H1 (cell line): Measurements from ENCODE around the gene SV2C. TPM values are rescaled to one million over a fixed set of nuclear protein-coding genes. Genes with fewer than 3 reads are reported as not detected.

ENCODE experiments used
- CTCF ChIA-PET: fragments of 300-600 bp; sonication (Branson Sonifier 250); formaldehyde crosslinking; loops from one replicate; lab custom pipeline; 2021; ENCODE audit not compliant: partially characterized antibody; lab: Charles Lee
- POLR2A ChIA-PET: fragments of 300-600 bp; sonication (Branson Sonifier 250); formaldehyde crosslinking; loops from one replicate; lab custom pipeline; 2021; ENCODE audit warnings: inconsistent platforms; ENCODE audit not compliant: partially characterized antibody; lab: Charles Lee
- DNase-seq, 2 experiments: peaks; one replicate each; pipeline versions ENCODE4 v3.0.0 to v3.0.0-alpha.2; 2010 to 2022; ENCODE audit warnings: low spot score in 2 of 2, low read depth in 1 of 2, mixed read lengths in 1 of 2
- FAIRE-seq: peaks from 2 replicates; lab custom pipeline; 2011; peaks lifted over from hg19 to GRCh38; lab: Jason Lieb, UNC
- H2AFZ ChIP-seq: 2 replicates; pipeline ENCODE4 v1.8.1; 2012; ENCODE audit warnings: low read length, inconsistent platforms
- H2AK5ac ChIP-seq: 2 replicates; pipeline ENCODE4 v1.6.1; 2013; ENCODE audit warnings: low read depth, low read length
- H2BK120ac ChIP-seq: replicated peaks from 2 replicates; pipeline ENCODE3; 2013; ENCODE audit warnings: low read depth, low read length, inconsistent platforms
- H2BK12ac ChIP-seq: 2 replicates; pipeline ENCODE4 v1.6.1; 2013; ENCODE audit warnings: low read depth, low read length
- H2BK15ac ChIP-seq: 2 replicates; pipeline ENCODE4 v1.6.1; 2013; ENCODE audit warnings: low read length
- H2BK20ac ChIP-seq: 2 replicates; pipeline ENCODE4 v1.6.1; 2013; ENCODE audit warnings: low read length
- H2BK5ac ChIP-seq: 2 replicates; pipeline ENCODE4 v1.6.1; 2013; ENCODE audit warnings: low read depth, low read length
- H3K14ac ChIP-seq: 2 replicates; pipeline ENCODE4 v1.6.1; 2013; ENCODE audit warnings: inconsistent platforms; ENCODE audit not compliant: insufficient read length
- H3K18ac ChIP-seq: 2 replicates; pipeline ENCODE4 v1.6.1; 2013; ENCODE audit warnings: low read length; ENCODE audit errors: extremely low read depth
- H3K23ac ChIP-seq: 2 replicates; pipeline ENCODE4 v1.6.1; 2013; ENCODE audit warnings: inconsistent platforms; ENCODE audit not compliant: insufficient read length
- H3K23me2 ChIP-seq: 2 replicates; pipeline ENCODE4 v1.6.1; 2013; ENCODE audit warnings: low read depth, low read length
- H3K27ac ChIP-seq: 2 replicates; pipeline ENCODE4 v1.6.1; 2011; ENCODE audit warnings: low read depth, low read length, inconsistent platforms
- H3K27me3 ChIP-seq, 4 experiments: replicated peaks in 1 of 4; 1 replicate in 1 of 4; 2 replicates in 3 of 4; pipeline versions ENCODE4 v1.6.1 to v1.8.1; 2011 to 2013; ENCODE audit warnings: low read length in 3 of 4, mild to moderate bottlenecking in 3 of 4, inconsistent platforms in 2 of 4, mixed read lengths in 2 of 4, moderate library complexity in 1 of 4; ENCODE audit not compliant: control insufficient read depth in 3 of 4, insufficient read depth in 3 of 4; ENCODE audit errors: extremely low read depth in 1 of 4
- H3K36me3 ChIP-seq, 4 experiments: 2 replicates each; pipeline versions ENCODE4 v1.6.1 to v1.8.1; 2011 to 2013; ENCODE audit warnings: mild to moderate bottlenecking in 4 of 4, low read length in 3 of 4, moderate library complexity in 2 of 4, control low read depth in 1 of 4, inconsistent platforms in 1 of 4; ENCODE audit not compliant: insufficient read depth in 4 of 4, control insufficient read depth in 2 of 4
- H3K4ac ChIP-seq: replicated peaks from 2 replicates; pipeline ENCODE3; 2013; ENCODE audit warnings: low read length, low read depth, mixed read lengths, inconsistent platforms; ENCODE audit not compliant: insufficient read length
- H3K4me1 ChIP-seq, 4 experiments: replicated peaks in 1 of 4; 1 replicate in 1 of 4; 2 replicates in 3 of 4; pipeline versions ENCODE4 v1.6.1 to v1.8.1; 2011 to 2013; ENCODE audit warnings: low read length in 3 of 4, inconsistent platforms in 2 of 4, mixed read lengths in 1 of 4; ENCODE audit not compliant: insufficient read depth in 4 of 4, control insufficient read depth in 3 of 4
- H3K4me2 ChIP-seq, 2 experiments: 2 replicates each; pipeline versions ENCODE4 v1.6.1 to v1.8.1; 2011 to 2013; ENCODE audit warnings: low read depth in 2 of 2, low read length in 2 of 2, control low read depth in 1 of 2, inconsistent platforms in 1 of 2, mild to moderate bottlenecking in 1 of 2; ENCODE audit not compliant: insufficient read depth in 1 of 2
- H3K4me3 ChIP-seq, 4 experiments: fragments of 200-600, 300-600 bp in 1 of 4; sonication (generic), shearing (Covaris generic), sonication (Bioruptor Twin) in 1 of 4; 2 replicates each; pipeline versions ENCODE4 v1.5.1 to v1.8.1; 2011 to 2016; ENCODE audit warnings: low read length in 4 of 4, low read depth in 3 of 4, control low read depth in 2 of 4, inconsistent platforms in 2 of 4, mild to moderate bottlenecking in 2 of 4, mixed read lengths in 1 of 4, moderate library complexity in 1 of 4; ENCODE audit not compliant: insufficient read depth in 2 of 4; ENCODE audit errors: extremely low read depth in 1 of 4
- H3K56ac ChIP-seq: replicated peaks from 2 replicates; pipeline ENCODE3; 2013; ENCODE audit warnings: low read depth, mild to moderate bottlenecking, mixed read lengths, low read length, inconsistent platforms; ENCODE audit not compliant: insufficient read length
- H3K79me1 ChIP-seq: 2 replicates; pipeline ENCODE4 v1.6.1; 2013; ENCODE audit warnings: low read depth, low read length, control low read depth
- H3K79me2 ChIP-seq, 2 experiments: 2 replicates each; pipeline versions ENCODE4 v1.6.1 to v1.8.1; 2012 to 2013; ENCODE audit warnings: low read length in 2 of 2, mild to moderate bottlenecking in 2 of 2, inconsistent platforms in 1 of 2; ENCODE audit not compliant: insufficient read depth in 2 of 2, control insufficient read depth in 1 of 2
- H3K9ac ChIP-seq, 4 experiments: replicated peaks in 1 of 4; 1 replicate in 1 of 4; 2 replicates in 3 of 4; pipeline versions ENCODE4 v1.6.1 to v1.8.1; 2011 to 2013; ENCODE audit warnings: low read depth in 3 of 4, low read length in 3 of 4, control low read depth in 2 of 4, mild to moderate bottlenecking in 2 of 4, moderate library complexity in 2 of 4, inconsistent platforms in 1 of 4; ENCODE audit errors: extremely low read depth in 1 of 4
- H3K9me3 ChIP-seq, 2 experiments: 2 replicates each; pipeline versions ENCODE4 v1.6.1 to v1.8.1; 2012 to 2013; ENCODE audit warnings: mild to moderate bottlenecking in 2 of 2, moderate library complexity in 2 of 2, control low read depth in 1 of 2, inconsistent platforms in 1 of 2, low read depth in 1 of 2, low read length in 1 of 2, mixed read lengths in 1 of 2; ENCODE audit not compliant: insufficient read depth in 2 of 2
- H4K20me1 ChIP-seq, 2 experiments: replicated peaks in 1 of 2; 2 replicates each; pipeline versions ENCODE3 to v1.8.1; 2011 to 2013; ENCODE audit warnings: inconsistent platforms in 2 of 2, low read length in 2 of 2, mild to moderate bottlenecking in 1 of 2; ENCODE audit not compliant: insufficient read depth in 2 of 2, control insufficient read depth in 1 of 2
- H4K5ac ChIP-seq: 2 replicates; pipeline ENCODE4 v1.6.1; 2013; ENCODE audit warnings: low read length, low read depth, mixed read lengths, inconsistent platforms; ENCODE audit not compliant: insufficient read length
- H4K8ac ChIP-seq: 2 replicates; pipeline ENCODE4 v1.8.0; 2013; ENCODE audit warnings: mild to moderate bottlenecking, moderate library complexity, low read length, inconsistent platforms; ENCODE audit not compliant: insufficient read depth; ENCODE audit errors: extremely low read depth
- H4K91ac ChIP-seq: replicated peaks from 2 replicates; pipeline ENCODE3; 2013; ENCODE audit warnings: low read length, mixed read lengths, inconsistent platforms; ENCODE audit not compliant: insufficient read length
- BACH1 ChIP-seq: IDR thresholded peaks from 2 replicates; pipeline ENCODE4 v1.6.1; 2012; ENCODE audit warnings: low read length, improper control_type of control experiment
- BCL11A ChIP-seq, 2 experiments: IDR thresholded peaks; one replicate each; pipeline ENCODE4 v1.6.1; 2011; ENCODE audit warnings: low read depth in 2 of 2, low read length in 2 of 2, mild to moderate bottlenecking in 2 of 2
- BRCA1 ChIP-seq: IDR thresholded peaks from 2 replicates; pipeline ENCODE4 v1.6.1; 2012; ENCODE audit warnings: low read depth, low read length, improper control_type of control experiment
- CBX8 ChIP-seq: fragments of 300-800, 300-1000 bp; sonication (generic); IDR thresholded peaks from 2 replicates; pipeline ENCODE4 v1.7.1; 2016; ENCODE audit warnings: low read depth, low read length, borderline replicate concordance
- CHD1 ChIP-seq: IDR thresholded peaks from 2 replicates; pipeline ENCODE4 v1.6.1; 2012; ENCODE audit warnings: low read depth, low read length, improper control_type of control experiment
- CHD2 ChIP-seq: IDR thresholded peaks from 2 replicates; pipeline ENCODE4 v1.6.1; 2012; ENCODE audit warnings: low read length, improper control_type of control experiment
- GTF2F1 ChIP-seq: IDR thresholded peaks from 2 replicates; pipeline ENCODE4 v1.6.1; 2012; ENCODE audit warnings: low read depth, low read length, improper control_type of control experiment, borderline replicate concordance
- KDM4A ChIP-seq: IDR thresholded peaks from one replicate; pipeline ENCODE4 v1.7.1; 2012; ENCODE audit warnings: low read depth, mild to moderate bottlenecking, moderate library complexity, low read length, inconsistent platforms; ENCODE audit not compliant: severe bottlenecking
- KDM5A ChIP-seq: fragments of 200-600 bp; IDR thresholded peaks from 2 replicates; pipeline ENCODE4 v1.7.1; 2012; ENCODE audit warnings: mild to moderate bottlenecking, low read length, inconsistent platforms, mixed read lengths
- NANOG ChIP-seq: IDR thresholded peaks from 2 replicates; pipeline ENCODE4 v1.6.1; 2011; ENCODE audit warnings: low read length, low read depth, mild to moderate bottlenecking, inconsistent platforms; ENCODE audit not compliant: insufficient read depth, poor library complexity, severe bottlenecking
- SP2 ChIP-seq: IDR thresholded peaks from 2 replicates; pipeline ENCODE4 v1.6.1; 2012; ENCODE audit warnings: mild to moderate bottlenecking, low read length, inconsistent platforms
- SP4 ChIP-seq: IDR thresholded peaks from 2 replicates; pipeline ENCODE4 v1.6.1; 2012; ENCODE audit warnings: low read length, inconsistent platforms
- WGBS, 2 experiments: shearing (Covaris generic) in 1 of 2; methylation state at CpG; one replicate each; pipeline versions ENCODE4 v1.1.6 to v1.1.7; 2013 to 2015; ENCODE audit warnings: low lambda C conversion rate in 2 of 2, mixed read lengths in 2 of 2, inconsistent platforms in 1 of 2, low coverage in 1 of 2, missing lambda C conversion rate in 1 of 2; ENCODE audit not compliant: insufficient replicate concordance in 2 of 2, insufficient coverage in 1 of 2, insufficient read length in 1 of 2; ENCODE audit errors: extremely low coverage in 1 of 2, missing lambda C conversion rate in 1 of 2; 5-methylcytosine and 5-hydroxymethylcytosine counted together
- polyA plus RNA-seq, 7 experiments: library from polyadenylated mRNA; depleted of rRNA in 3 of 7; stranded (reverse) in 5 of 7; unstranded in 2 of 7; fragments of >200 nt in 5 of 7; fragments of 200-250 nt in 2 of 7; gene quantifications; 1 replicate in 5 of 7; 2 replicates in 1 of 7; 4 replicates in 1 of 7; pipeline versions ENCODE4 v1.2.1 to v1.2.3, GENCODE V29; 2011 to 2013; ENCODE audit warnings: missing spikeins in 2 of 7, mixed read lengths in 2 of 7
- total RNA-seq: library from RNA; stranded (reverse); fragmentation: NEBNext Ultra II Directional; extraction: Animal tissue kit (Norgen Biotek cat#: 25700); gene quantifications from 2 replicates; pipeline ENCODE4 v1.2.1, GENCODE V29; 2021

SV2C gene
- total and polyA plus RNA-seq, 2 of the 8 experiments (the other 6 are each of a cell fraction or from before 2014, with no cell fraction given): 0.08 to 0.24 TPM

DNA sequence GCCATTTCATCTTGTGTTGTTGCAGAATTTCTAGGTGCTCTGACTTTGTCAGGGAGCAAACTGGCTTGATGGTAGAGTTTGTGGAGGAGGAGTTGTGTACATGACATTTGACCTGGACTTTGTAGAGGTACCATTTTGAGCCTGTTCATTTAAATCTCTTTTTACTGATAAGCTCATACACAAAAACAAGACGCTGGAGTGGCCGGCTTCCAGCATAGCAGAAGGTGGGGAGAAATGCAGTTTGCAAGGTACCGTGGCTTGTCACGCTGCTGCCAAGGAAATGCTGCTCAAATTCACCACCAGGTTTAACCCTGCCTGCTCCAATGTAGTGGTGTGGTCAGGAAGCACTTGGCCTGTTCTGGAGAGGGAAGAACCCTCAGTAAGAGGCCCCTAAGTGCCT lies 301.0 kb downstream of the SV2C start:
- no peak overlapping the region for H3K56ac ChIP-seq
- no peak overlapping the region for H4K91ac ChIP-seq
- no peak overlapping the region for H3K27ac ChIP-seq
- H2BK120ac ChIP-seq: no peak overlapping the region
- H4K20me1 ChIP-seq: no peaks in the 10 kb centered on the region
- H2BK12ac ChIP-seq: no peak overlapping the region
- no peak overlapping the region for H2BK15ac ChIP-seq
- ChIA-PET POLR2A (interaction anchor here (0.6 kb wide), 1 partner anchor 339 kb away, joined by 3 read pairs; no protein-coding TSS in a partner anchor), CTCF (interaction anchor here (0.9 to 1.8 kb wide), 6 partner anchors 10 to 238 kb away, joined by 3 to 4 read pairs (median 3); no protein-coding TSS in a partner anchor)
- H3K9me3 ChIP-seq: no peaks in the 10 kb centered on the region
- no peak overlapping the region for H3K23ac ChIP-seq
- H3K4me3 ChIP-seq: no peak overlapping the region
- no peak overlapping the region for H3K4ac ChIP-seq
- H2BK5ac ChIP-seq: no peak overlapping the region
- no peaks in the 10 kb centered on the region for H3K79me1 ChIP-seq
- no peak overlapping the region for H3K4me2 ChIP-seq
- 74% methylated on average over 4 of the region's 4 CpGs; no CpG with 5 or more reads in 1 of the 2 experiments for WGBS, 2 experiments
- H2AFZ ChIP-seq: peak overlapping the region; percentile 84; the same call in 1 of the 2 replicates
- no peaks in the 10 kb centered on the region for H3K27me3 ChIP-seq
- no peak overlapping the region for H3K9ac ChIP-seq
- no peaks in the 10 kb centered on the region for H3K36me3 ChIP-seq
- H3K4me1 ChIP-seq: peaks cover 0 to 5% (median 2%) of the 10 kb centered on the region in 4 experiments; a peak in 4 of 7 replicates
- peak overlapping the region; percentile 65; the same call in 1 of the 2 replicates for H4K8ac ChIP-seq
- no peak overlapping the region for H2BK20ac ChIP-seq
- no peak for FAIRE-seq
- no peak overlapping the region for H2AK5ac ChIP-seq
- H3K14ac ChIP-seq: no peak overlapping the region
- no peaks in the 10 kb centered on the region for H3K79me2 ChIP-seq
- no peak for DNase-seq
- no peaks in the 10 kb centered on the region for H3K23me2 ChIP-seq
- H3K18ac ChIP-seq: no peak overlapping the region
- H4K5ac ChIP-seq: no peak overlapping the region
- no peak for TF ChIP-seq CHD2
- no peak for TF ChIP-seq BRCA1
- TF ChIP-seq KDM4A: no peak
- TF ChIP-seq KDM5A: no peak
- TF ChIP-seq CHD1: no peak
- no peak for TF ChIP-seq SP4
- TF ChIP-seq NANOG: no peak
- TF ChIP-seq CBX8: no peak
- no peak for TF ChIP-seq GTF2F1
- TF ChIP-seq BACH1: no peak
- TF ChIP-seq SP2: no peak
- no peak for TF ChIP-seq BCL11A (IDR thresholded peaks at IDR 0.05; ENCODE audit: low read depth in 2 of 2, low read length in 2 of 2)
